ENCODE data around the gene OBSCN.

Gene OBSCN

GRCh38 chr1:228207851-228208821, at the start of gene OBSCN:
Gene OBSCN, plus strand, starts transcription at chr1:228208044. Its CDS starts 3,740 bp downstream, at chr1:228211784.
- no peak for DNase-seq

DNA sequence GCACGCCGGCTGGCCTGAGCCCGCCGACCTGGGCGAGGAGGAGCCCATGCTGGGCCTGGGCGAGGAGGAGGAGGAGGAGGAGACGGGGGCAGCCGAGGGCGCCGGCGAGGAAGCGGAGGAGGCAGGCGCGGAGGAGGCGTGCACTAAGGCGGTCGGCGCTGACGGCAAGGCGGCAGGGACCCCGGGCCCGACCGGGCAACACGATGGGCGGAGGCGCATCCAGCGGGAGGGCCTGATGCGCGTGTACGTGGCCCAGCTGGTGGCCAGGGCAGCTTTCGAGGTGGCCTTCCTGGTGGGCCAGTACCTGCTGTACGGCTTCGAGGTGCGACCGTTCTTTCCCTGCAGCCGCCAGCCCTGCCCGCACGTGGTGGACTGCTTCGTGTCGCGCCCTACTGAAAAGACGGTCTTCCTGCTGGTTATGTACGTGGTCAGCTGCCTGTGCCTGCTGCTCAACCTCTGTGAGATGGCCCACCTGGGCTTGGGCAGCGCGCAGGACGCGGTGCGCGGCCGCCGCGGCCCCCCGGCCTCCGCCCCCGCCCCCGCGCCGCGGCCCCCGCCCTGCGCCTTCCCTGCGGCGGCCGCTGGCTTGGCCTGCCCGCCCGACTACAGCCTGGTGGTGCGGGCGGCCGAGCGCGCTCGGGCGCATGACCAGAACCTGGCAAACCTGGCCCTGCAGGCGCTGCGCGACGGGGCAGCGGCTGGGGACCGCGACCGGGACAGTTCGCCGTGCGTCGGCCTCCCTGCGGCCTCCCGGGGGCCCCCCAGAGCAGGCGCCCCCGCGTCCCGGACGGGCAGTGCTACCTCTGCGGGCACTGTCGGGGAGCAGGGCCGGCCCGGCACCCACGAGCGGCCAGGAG, 49.5 kb upstream of the OBSCN start:
- DNase-seq: no peak

DNA sequence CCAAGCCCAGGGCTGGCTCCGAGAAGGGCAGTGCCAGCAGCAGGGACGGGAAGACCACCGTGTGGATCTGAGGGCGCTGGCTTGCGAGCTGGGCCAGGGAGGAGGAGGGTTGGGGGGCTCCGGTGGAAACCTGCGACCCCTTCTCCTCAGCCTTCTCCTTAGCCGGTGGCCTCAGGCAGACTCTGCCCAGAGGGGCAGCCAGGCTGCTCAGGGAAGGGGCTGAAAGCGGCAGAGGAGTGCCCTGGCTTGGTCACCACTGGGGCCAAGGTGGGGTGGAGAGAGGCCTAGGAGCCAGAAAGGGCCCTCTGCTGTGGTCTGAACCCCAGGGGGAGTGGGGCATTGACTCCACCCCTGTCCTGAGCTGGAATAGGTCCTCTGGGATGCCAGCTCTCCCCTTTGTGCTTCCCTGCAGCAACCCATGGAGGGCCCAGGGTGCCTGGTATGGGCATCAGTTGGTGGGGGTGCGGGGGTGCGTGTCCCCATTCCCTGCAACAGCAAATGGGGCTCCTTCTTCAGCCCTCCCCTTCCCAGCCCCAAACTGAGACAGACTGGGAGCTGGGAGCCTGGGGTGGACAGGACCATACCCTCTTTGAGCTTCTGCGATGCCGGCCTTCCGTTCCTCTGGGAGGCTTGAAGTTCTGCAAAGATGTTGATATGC, 48.7 kb upstream of the OBSCN start:
- DNase-seq: no peak

DNA sequence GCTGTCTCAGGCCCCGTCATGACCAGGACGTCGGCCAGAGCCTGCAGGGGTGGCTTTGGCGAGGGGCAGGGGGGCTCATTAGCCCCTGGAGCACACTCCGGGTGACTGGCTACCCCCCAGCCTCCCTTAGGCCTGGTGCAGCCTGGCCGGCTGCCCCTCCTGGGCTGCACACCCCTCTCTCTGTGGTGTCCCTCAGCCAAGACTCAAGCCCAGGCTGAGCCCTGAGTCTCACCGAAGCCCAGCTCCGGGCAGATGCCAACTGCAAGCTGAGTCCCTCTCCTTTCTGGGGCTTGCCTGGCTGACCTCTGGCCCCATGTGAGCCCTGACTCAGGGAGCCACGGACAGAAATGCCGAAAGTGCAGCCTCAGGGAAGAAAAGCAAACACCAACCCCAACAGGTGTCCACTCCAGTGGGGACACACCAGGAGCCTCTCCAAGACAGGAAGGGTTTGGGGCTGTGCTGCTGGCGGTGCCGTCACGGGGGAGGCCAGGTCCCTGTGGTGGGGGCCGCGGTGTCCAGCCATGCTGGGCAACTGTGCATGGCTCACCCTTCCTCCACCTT, 47.6 kb upstream of the OBSCN start:
- no peak for DNase-seq

GRCh38 chr1:228161362-228161761, 46.5 kb upstream of the OBSCN start:
- no peak for DNase-seq

- DNase-seq: no peak
These were observed 46.0 kb upstream of the OBSCN start for GRCh38 chr1:228161866-228162265.

- no peak for DNase-seq
These were observed 45.4 kb upstream of the OBSCN start for GRCh38 chr1:228162286-228163006.

GRCh38 chr1:228163007-228163753, 44.7 kb upstream of the OBSCN start:
- DNase-seq: no peak

- no peak for DNase-seq
These were observed 43.9 kb upstream of the OBSCN start for GRCh38 chr1:228163776-228164519.

- no peak for DNase-seq
These were observed 43.1 kb upstream of the OBSCN start for GRCh38 chr1:228164561-228165371.

- DNase-seq: peak; percentile 100
These were observed 42.3 kb upstream of the OBSCN start, which contains the start of gene IBA57 for GRCh38 chr1:228165372-228166169. Gene IBA57, plus strand, starts transcription at chr1:228165804. Its CDS starts 13 bp downstream, at chr1:228165817.

DNA sequence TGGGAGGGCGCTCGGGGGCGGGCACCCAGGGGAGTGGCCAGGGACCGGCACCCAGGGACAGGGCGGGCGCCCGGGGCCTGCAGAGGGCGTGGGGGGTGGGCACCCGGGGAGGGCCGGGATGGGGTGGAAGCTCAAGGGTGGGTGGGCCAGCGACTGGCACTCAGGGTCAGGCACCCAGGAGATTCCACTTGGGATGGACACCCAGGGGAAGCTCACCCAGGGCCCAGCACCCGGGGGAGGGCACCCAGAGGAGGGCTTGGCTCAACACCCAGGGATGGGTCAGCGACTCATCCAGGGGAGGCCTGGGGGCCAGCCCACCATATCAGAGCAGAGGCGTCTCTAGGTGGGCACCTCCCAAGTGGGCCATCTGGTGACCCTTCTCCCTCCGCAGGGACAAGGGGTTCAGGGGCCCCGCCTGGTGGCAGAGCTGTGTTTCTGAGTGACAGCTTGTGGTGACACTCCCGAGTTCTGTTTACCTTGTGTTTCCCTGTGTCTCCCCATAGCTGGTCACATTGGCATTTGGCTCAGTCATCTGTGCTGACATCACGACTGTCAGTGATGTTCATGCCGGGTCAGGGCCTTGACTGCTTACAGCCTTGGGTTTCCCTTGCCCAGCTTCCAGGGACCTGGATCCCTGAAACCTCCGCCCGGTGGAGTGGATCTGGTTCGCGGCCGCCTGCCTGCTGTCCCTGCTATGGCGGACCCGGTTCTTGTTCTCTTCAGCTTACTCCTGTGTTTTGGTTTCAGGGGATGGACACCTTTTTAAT, 41.5 kb upstream of the OBSCN start:
- peak; percentile 61 for DNase-seq

GRCh38 chr1:228168563-228169270, 39.1 kb upstream of the OBSCN start:
- no peak for DNase-seq

GRCh38 chr1:228169345-228169744, 38.5 kb upstream of the OBSCN start:
- DNase-seq: no peak

DNA sequence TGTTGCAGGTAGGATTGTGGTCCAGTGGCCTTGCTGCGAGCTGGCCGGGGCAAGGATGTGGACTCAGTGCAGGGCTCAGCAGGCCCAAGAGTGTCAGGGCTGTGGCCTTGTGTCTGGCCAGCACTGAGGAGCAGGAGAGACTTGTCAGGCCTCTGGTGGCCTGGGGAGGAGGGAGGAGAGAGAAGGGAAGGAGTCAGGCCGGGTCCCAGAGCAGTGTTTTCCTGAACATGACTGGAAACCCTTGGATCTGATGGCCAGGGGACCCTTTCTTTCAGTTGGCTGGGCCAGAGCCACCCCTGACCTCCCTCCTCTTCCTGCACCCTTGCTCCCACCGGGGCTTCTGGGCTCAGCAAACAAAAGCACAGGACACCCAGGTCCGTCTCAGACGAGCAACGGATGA, 37.2 kb upstream of the OBSCN start:
- DNase-seq: no peak

DNA sequence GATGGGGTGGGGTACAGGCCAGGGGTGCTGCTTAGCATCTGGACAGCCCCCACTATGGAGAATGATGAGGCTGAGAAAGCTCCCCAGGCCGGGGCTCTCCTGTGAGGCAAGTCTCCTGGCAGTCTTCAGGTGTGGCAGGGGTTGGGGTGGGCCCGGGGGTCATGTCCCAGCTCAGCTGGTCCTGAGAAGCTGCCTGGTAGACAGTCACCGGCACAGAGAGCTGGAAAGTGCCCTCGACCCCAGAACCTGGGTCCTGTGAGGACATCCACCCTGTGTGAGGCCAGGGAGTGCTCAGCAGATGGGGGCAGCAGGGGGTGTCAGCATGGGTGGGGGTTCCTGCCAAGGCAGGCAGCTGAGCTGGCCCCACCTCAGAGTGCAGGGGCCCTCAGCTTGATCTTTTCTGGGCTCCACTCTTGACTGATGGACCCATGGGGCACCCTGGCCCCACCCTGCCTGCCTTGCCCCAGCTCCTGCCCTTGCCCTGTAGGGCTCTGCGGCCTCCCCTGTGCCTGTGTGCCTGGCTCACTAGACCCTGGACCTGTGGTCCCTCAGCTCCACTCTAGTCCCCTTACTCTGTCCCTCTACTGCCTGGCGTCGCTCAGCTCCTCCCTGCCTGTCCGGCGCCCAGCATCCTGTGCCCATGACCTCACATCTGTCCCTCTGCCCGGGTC, 36.5 kb upstream of the OBSCN start:
- DNase-seq: no peak

All from activated CD4-positive, alpha-beta T cell treated with anti-CD3 and anti-CD28 coated beads, Interleukin-2, amount 50 U/mL, for 1 hour (primary cell).